SK-N-SH treated with all-trans-retinoic acid at 6 μM for 48 hours (cell line): ENCODE measurements around the gene DPH3.

Source experiments
- ATAC-seq: fragments of 200-7000 bp; cut with Tn5 transposase; 3 replicates; pipeline ENCODE4 v1.9.1; 2020; ENCODE audit warnings: mild to moderate bottlenecking, moderate library complexity
- ARNTL ChIP-seq: fragments of 450-650 bp; formaldehyde crosslinking; IDR thresholded peaks from 2 replicates; pipeline ENCODE4 v1.5.0; 2020; ENCODE audit warnings: low read depth, mild to moderate bottlenecking, moderate library complexity, borderline replicate concordance
- BACH2 ChIP-seq: fragments of 250-450 bp; sonication (Bioruptor Pico); IDR thresholded peaks from 2 replicates; pipeline ENCODE4 v1.9.0; 2021; ENCODE audit warnings: mild to moderate bottlenecking, borderline replicate concordance
- CREB5 ChIP-seq: fragments of 250-450 bp; sonication (Bioruptor Pico); IDR thresholded peaks from 2 replicates; pipeline ENCODE4 v1.5.1; 2020; ENCODE audit warnings: low read depth, mild to moderate bottlenecking, moderate library complexity
- CSDC2 ChIP-seq: fragments of 250-450 bp; sonication (Bioruptor Pico); IDR thresholded peaks from 2 replicates; pipeline ENCODE4 v1.5.0; 2020; ENCODE audit warnings: mild to moderate bottlenecking, moderate library complexity
- CSRNP3 ChIP-seq: fragments of 250-450 bp; sonication (Bioruptor Pico); IDR thresholded peaks from 2 replicates; pipeline ENCODE4 v1.5.1; 2021; ENCODE audit warnings: mild to moderate bottlenecking, moderate library complexity
- ESRRG ChIP-seq: fragments of 250-450 bp; sonication (Bioruptor Pico); IDR thresholded peaks from 2 replicates; pipeline ENCODE4 v1.6.1; 2021; ENCODE audit warnings: mild to moderate bottlenecking
- GLIS3 ChIP-seq: fragments of 250-450 bp; sonication (Bioruptor Pico); IDR thresholded peaks from 2 replicates; pipeline ENCODE4 v1.5.0; 2020; ENCODE audit warnings: mild to moderate bottlenecking, moderate library complexity
- OSR1 ChIP-seq: fragments of 250-450 bp; sonication (Bioruptor Pico); IDR thresholded peaks from 2 replicates; pipeline ENCODE4 v1.8.0; 2022; ENCODE audit warnings: moderate library complexity, mild to moderate bottlenecking, inconsistent platforms
- PATZ1 ChIP-seq: fragments of 250-450 bp; sonication (Bioruptor Pico); IDR thresholded peaks from 2 replicates; pipeline ENCODE4 v1.8.0; 2020; ENCODE audit warnings: mild to moderate bottlenecking, moderate library complexity, borderline replicate concordance
- POU6F1 ChIP-seq: fragments of 250-450 bp; sonication (Bioruptor Pico); IDR thresholded peaks from 2 replicates; pipeline ENCODE4 v1.8.0; 2021; ENCODE audit warnings: low read depth, mild to moderate bottlenecking, moderate library complexity, borderline replicate concordance
- PPARA ChIP-seq: fragments of 250-450 bp; sonication (Bioruptor Pico); IDR thresholded peaks from 2 replicates; pipeline ENCODE4 v1.5.0; 2020; ENCODE audit warnings: mild to moderate bottlenecking, borderline replicate concordance
- RARB ChIP-seq: fragments of 250-450 bp; sonication (Bioruptor Pico); IDR thresholded peaks from 2 replicates; pipeline ENCODE4 v1.8.0; 2021; ENCODE audit warnings: mild to moderate bottlenecking, moderate library complexity
- SNAI2 ChIP-seq: fragments of 250-450 bp; sonication (Bioruptor Pico); IDR thresholded peaks from 2 replicates; pipeline ENCODE4 v1.5.0; 2020; ENCODE audit warnings: mild to moderate bottlenecking, moderate library complexity
- TCF4 ChIP-seq: fragments of 250-450 bp; sonication (Bioruptor Pico); IDR thresholded peaks from 2 replicates; pipeline ENCODE4 v1.8.0; 2021; ENCODE audit warnings: mild to moderate bottlenecking, moderate library complexity, borderline replicate concordance
- TOX ChIP-seq: fragments of 250-450 bp; sonication (Bioruptor Pico); IDR thresholded peaks from 2 replicates; pipeline ENCODE4 v1.8.0; 2021; ENCODE audit warnings: mild to moderate bottlenecking, moderate library complexity, borderline replicate concordance
- TSHZ2 ChIP-seq: fragments of 250-450 bp; sonication (Bioruptor Pico); IDR thresholded peaks from 2 replicates; pipeline ENCODE4 v1.5.0; 2020; ENCODE audit warnings: mild to moderate bottlenecking, moderate library complexity
- ZC3H10 ChIP-seq: fragments of 250-450 bp; sonication (Bioruptor Pico); IDR thresholded peaks from 2 replicates; pipeline ENCODE4 v1.5.1; 2021; ENCODE audit warnings: mild to moderate bottlenecking, moderate library complexity
- ZFP3 ChIP-seq: fragments of 250-450 bp; sonication (Bioruptor Pico); IDR thresholded peaks from 2 replicates; pipeline ENCODE4 v1.5.0; 2020; ENCODE audit warnings: mild to moderate bottlenecking, moderate library complexity
- ZFP30 ChIP-seq: fragments of 450-650 bp; formaldehyde crosslinking; IDR thresholded peaks from 2 replicates; pipeline ENCODE4 v1.5.0; 2022; ENCODE audit warnings: mild to moderate bottlenecking, moderate library complexity
- ZNF565 ChIP-seq: fragments of 450-650 bp; formaldehyde crosslinking; conservative IDR thresholded peaks from 2 replicates; pipeline ENCODE4 v1.5.0; 2020; ENCODE audit warnings: low read depth, mild to moderate bottlenecking, moderate library complexity
- ZNF70 ChIP-seq: fragments of 450-650 bp; formaldehyde crosslinking; IDR thresholded peaks from 2 replicates; pipeline ENCODE4 v1.5.0; 2020; ENCODE audit warnings: mild to moderate bottlenecking, moderate library complexity
- ZNF8 ChIP-seq: fragments of 450-650 bp; formaldehyde crosslinking; IDR thresholded peaks from 2 replicates; pipeline ENCODE4 v1.5.0; 2020; ENCODE audit warnings: mild to moderate bottlenecking, moderate library complexity

The DPH3 gene

GRCh38 chr3:16298891-16299290, 34.1 kb upstream of the DPH3 start:
- ATAC-seq, result no peak
- TF ChIP-seq ZNF8 (CRISPR knock-in tag) (no peak), OSR1 (no peak), ZC3H10 (no peak), PATZ1 (CRISPR knock-in tag) (no peak), BACH2 (no peak), ZFP30 (CRISPR knock-in tag) (no peak), RARB (CRISPR knock-in tag) (no peak), TOX (no peak), CSRNP3 (CRISPR knock-in tag) (no peak), GLIS3 (CRISPR knock-in tag) (no peak), SNAI2 (CRISPR knock-in tag) (no peak), TCF4 (CRISPR knock-in tag) (no peak), PPARA (CRISPR knock-in tag) (no peak), ESRRG (CRISPR knock-in tag) (no peak), ZNF70 (no peak), ZFP3 (CRISPR knock-in tag) (no peak), CREB5 (CRISPR knock-in tag) (no peak), POU6F1 (CRISPR knock-in tag) (no peak), TSHZ2 (CRISPR knock-in tag) (no peak), ZNF565 (no peak)

GRCh38 chr3:16297997-16298885, 33.5 kb upstream of the DPH3 start:
- no peak for ATAC-seq
- no peak for TF ChIP-seq ESRRG (CRISPR knock-in tag)
- no peak for TF ChIP-seq TCF4 (CRISPR knock-in tag)
- TF ChIP-seq SNAI2 (CRISPR knock-in tag), result no peak
- TF ChIP-seq ARNTL, result no peak
- TF ChIP-seq CSDC2 (CRISPR knock-in tag), result no peak
- no peak for TF ChIP-seq ZFP3 (CRISPR knock-in tag)
